HUES6 (cell line): Measurements from ENCODE around the gene ARNT2.

ENCODE experiments used
- H3K27ac ChIP-seq: 2 replicates; pipeline ENCODE4 v1.7.0; 2013; ENCODE audit warnings: low read depth, mild to moderate bottlenecking, low read length, inconsistent platforms
- H3K27me3 ChIP-seq: 2 replicates; pipeline ENCODE4 v1.6.1; 2013; ENCODE audit warnings: low read length; ENCODE audit not compliant: control insufficient read depth, insufficient read depth
- H3K36me3 ChIP-seq: 2 replicates; pipeline ENCODE4 v1.6.1; 2013; ENCODE audit warnings: low read length; ENCODE audit not compliant: control insufficient read depth, insufficient read depth
- H3K4me1 ChIP-seq: 2 replicates; pipeline ENCODE4 v1.6.1; 2013; ENCODE audit warnings: low read length; ENCODE audit not compliant: control insufficient read depth, insufficient read depth
- H3K4me3 ChIP-seq: 2 replicates; pipeline ENCODE4 v1.5.1; 2013; ENCODE audit warnings: low read depth, low read length
- H3K9ac ChIP-seq: one replicate; pipeline ENCODE4 v1.6.1; 2013; ENCODE audit warnings: mild to moderate bottlenecking, low read length
- H3K9me3 ChIP-seq: 2 replicates; pipeline ENCODE4 v1.6.1; 2013; ENCODE audit warnings: low read depth, low read length; ENCODE audit not compliant: control insufficient read depth, insufficient read depth

Gene ARNT2

GRCh38 chr15:80456517-80457492 is 52.6 kb downstream of the ARNT2 start:
- H3K27ac ChIP-seq: no peak overlapping the region
- no peaks in the 10 kb centered on the region for H3K36me3 ChIP-seq
- peaks cover 3% of the 10 kb centered on the region; the same call in 1 of the 2 replicates for H3K4me1 ChIP-seq
- H3K9me3 ChIP-seq: no peaks in the 10 kb centered on the region
- H3K9ac ChIP-seq: no peak overlapping the region
- no peaks in the 10 kb centered on the region for H3K27me3 ChIP-seq
- H3K4me3 ChIP-seq: no peak overlapping the region

- H3K4me3 ChIP-seq: no peak overlapping the region
- no peak overlapping the region for H3K27ac ChIP-seq
- H3K27me3 ChIP-seq: no peaks in the 10 kb centered on the region
- H3K9ac ChIP-seq: no peak overlapping the region
- no peaks in the 10 kb centered on the region for H3K9me3 ChIP-seq
- H3K4me1 ChIP-seq: peaks cover 3% of the 10 kb centered on the region; the same call in 1 of the 2 replicates
- no peaks in the 10 kb centered on the region for H3K36me3 ChIP-seq
Measured at GRCh38 chr15:80457896-80458295, 53.7 kb downstream of the ARNT2 start.

GRCh38 chr15:80458580-80458979 is 54.4 kb downstream of the ARNT2 start:
- no peak overlapping the region for H3K27ac ChIP-seq
- no peak overlapping the region for H3K4me3 ChIP-seq
- no peaks in the 10 kb centered on the region for H3K27me3 ChIP-seq
- no peaks in the 10 kb centered on the region for H3K36me3 ChIP-seq
- peaks cover 3% of the 10 kb centered on the region; the same call in 1 of the 2 replicates for H3K4me1 ChIP-seq
- no peaks in the 10 kb centered on the region for H3K9me3 ChIP-seq
- no peak overlapping the region for H3K9ac ChIP-seq

GRCh38 chr15:80459380-80459779 is 55.2 kb downstream of the ARNT2 start:
- peaks cover 3% of the 10 kb centered on the region; the same call in 1 of the 2 replicates for H3K4me1 ChIP-seq
- no peaks in the 10 kb centered on the region for H3K36me3 ChIP-seq
- H3K4me3 ChIP-seq: no peak overlapping the region
- H3K27me3 ChIP-seq: no peaks in the 10 kb centered on the region
- no peak overlapping the region for H3K9ac ChIP-seq
- no peaks in the 10 kb centered on the region for H3K9me3 ChIP-seq
- no peak overlapping the region for H3K27ac ChIP-seq

- H3K27ac ChIP-seq: no peak overlapping the region
- H3K9ac ChIP-seq: no peak overlapping the region
- no peaks in the 10 kb centered on the region for H3K36me3 ChIP-seq
- H3K4me1 ChIP-seq: peaks cover 3% of the 10 kb centered on the region; the same call in 1 of the 2 replicates
- no peaks in the 10 kb centered on the region for H3K9me3 ChIP-seq
- no peaks in the 10 kb centered on the region for H3K27me3 ChIP-seq
- no peak overlapping the region for H3K4me3 ChIP-seq
Measured at GRCh38 chr15:80459818-80460217, 55.6 kb downstream of the ARNT2 start.

- Histone ChIP-seq H3K9ac (no peak overlapping the region), H3K27me3 (no peaks in the 10 kb centered on the region), H3K36me3 (no peaks in the 10 kb centered on the region), H3K4me1 (peaks cover 2% of the 10 kb centered on the region; the same call in 1 of the 2 replicates), H3K4me3 (no peak overlapping the region), H3K9me3 (no peaks in the 10 kb centered on the region), H3K27ac (no peak overlapping the region)
Measured at GRCh38 chr15:80461356-80462095, 57.3 kb downstream of the ARNT2 start.

- Histone ChIP-seq H3K4me3 (no peak overlapping the region), H3K9ac (no peak overlapping the region), H3K9me3 (no peaks in the 10 kb centered on the region)
Measured at GRCh38 chr15:80462111-80462510, 57.9 kb downstream of the ARNT2 start.

GRCh38 chr15:80462836-80463512 is 58.8 kb downstream of the ARNT2 start:
- Histone ChIP-seq H3K27me3 (no peaks in the 10 kb centered on the region), H3K27ac (no peak overlapping the region), H3K9me3 (no peaks in the 10 kb centered on the region)

More at GRCh38 chr15:80462111-80462510, 57.9 kb downstream of the ARNT2 start:
- Histone ChIP-seq H3K36me3 (no peaks in the 10 kb centered on the region), H3K27ac (no peak overlapping the region), H3K27me3 (no peaks in the 10 kb centered on the region), H3K4me1 (no peaks in the 10 kb centered on the region)

GRCh38 chr15:80464951-80465625 is 60.9 kb downstream of the ARNT2 start:
- H3K36me3 ChIP-seq: no peaks in the 10 kb centered on the region
- no peak overlapping the region for H3K9ac ChIP-seq
- peaks cover 14% of the 10 kb centered on the region for H3K4me1 ChIP-seq
- no peak overlapping the region for H3K4me3 ChIP-seq
- H3K27ac ChIP-seq: no peak overlapping the region
- H3K9me3 ChIP-seq: no peaks in the 10 kb centered on the region
- H3K27me3 ChIP-seq: no peaks in the 10 kb centered on the region

More at GRCh38 chr15:80462836-80463512, 58.8 kb downstream of the ARNT2 start:
- Histone ChIP-seq H3K4me1 (peaks cover 6% of the 10 kb centered on the region), H3K4me3 (no peak overlapping the region), H3K36me3 (no peaks in the 10 kb centered on the region), H3K9ac (no peak overlapping the region)

- Histone ChIP-seq H3K9ac (no peak overlapping the region), H3K4me3 (no peak overlapping the region), H3K27ac (no peak overlapping the region), H3K27me3 (no peaks in the 10 kb centered on the region), H3K9me3 (no peaks in the 10 kb centered on the region), H3K4me1 (peaks cover 14% of the 10 kb centered on the region), H3K36me3 (no peaks in the 10 kb centered on the region)
Measured at GRCh38 chr15:80465626-80466005, 61.4 kb downstream of the ARNT2 start.
